Esophagus (tissue), 2 donors: ENCODE results near the gene AMPD3. TPM values are rescaled to one million over a fixed set of nuclear protein-coding genes. Genes with fewer than 3 reads are reported as not detected.

Experiments used
- H3K27ac ChIP-seq, 2 donors: one replicate each; pipeline ENCODE4 v1.5.1; 2013; ENCODE audit warnings: low read depth in 2 of 2, mild to moderate bottlenecking in 2 of 2, inconsistent platforms in 1 of 2, low read length in 1 of 2, moderate library complexity in 1 of 2
- H3K27me3 ChIP-seq, 2 donors: one replicate each; pipeline ENCODE4 v1.6.1; 2013; ENCODE audit warnings: low read length in 2 of 2, control low read depth in 1 of 2, mild to moderate bottlenecking in 1 of 2; ENCODE audit not compliant: insufficient read depth in 2 of 2, control insufficient read depth in 1 of 2
- H3K36me3 ChIP-seq, 2 donors: one replicate each; pipeline ENCODE4 v1.6.1; 2013; ENCODE audit warnings: low read length in 1 of 2; ENCODE audit not compliant: control insufficient read depth in 2 of 2, insufficient read depth in 2 of 2
- H3K4me1 ChIP-seq, 2 donors: one replicate each; pipeline ENCODE4 v1.6.1; 2013; ENCODE audit warnings: low read length in 1 of 2; ENCODE audit not compliant: control insufficient read depth in 2 of 2, insufficient read depth in 2 of 2
- H3K4me3 ChIP-seq, 2 donors: one replicate each; pipeline ENCODE4 v1.5.1; 2013; ENCODE audit warnings: low read length in 2 of 2, mild to moderate bottlenecking in 2 of 2, low read depth in 1 of 2, moderate library complexity in 1 of 2
- H3K9me3 ChIP-seq, 2 donors: one replicate each; pipeline ENCODE4 v1.6.1; 2013; ENCODE audit warnings: mild to moderate bottlenecking in 2 of 2, low read depth in 1 of 2, low read length in 1 of 2, moderate library complexity in 1 of 2; ENCODE audit not compliant: control insufficient read depth in 2 of 2, insufficient read depth in 1 of 2
- WGBS, 2 donors: extraction: QIAGEN DNeasy Blood & Tissue Kit; methylation state at CpG; one replicate each; pipeline ENCODE4 v1.1.7; 2013; 5-methylcytosine and 5-hydroxymethylcytosine counted together
- polyA plus RNA-seq, 2 donors: library from polyadenylated mRNA; stranded (reverse); fragments of 200-250 nt; gene quantifications; one replicate each; pipeline ENCODE4 v1.2.3, GENCODE V29; 2013
- donor health status: healthy with polysubstance abuse.
- donor health status: Bipolar disorder and iron deficiency.

Gene AMPD3
- polyA plus RNA-seq, 2 donors, result 4.3 to 11.9 TPM

GRCh38 chr11:10551290-10551592 lies 96.2 kb downstream of the AMPD3 start:
- Histone ChIP-seq H3K36me3 (no peaks in the 10 kb centered on the region), H3K4me3 (no peak overlapping the region), H3K27me3 (no peaks in the 10 kb centered on the region), H3K9me3 (peaks cover 0 to 3% of the 10 kb centered on the region in 2 donors), H3K27ac (no peak overlapping the region), H3K4me1 (no peaks in the 10 kb centered on the region)
- 75 to 80% methylated on average over 4 of the region's 4 CpGs for WGBS, 2 donors

- Histone ChIP-seq H3K9me3 (peaks cover 0 to 3% of the 10 kb centered on the region in 2 donors), H3K4me3 (no peak overlapping the region), H3K27ac (no peak overlapping the region), H3K4me1 (no peaks in the 10 kb centered on the region), H3K36me3 (no peaks in the 10 kb centered on the region), H3K27me3 (no peaks in the 10 kb centered on the region)
- 92 to 95% methylated on average over 3 of the region's 3 CpGs for WGBS, 2 donors
These were observed 96.8 kb downstream of the AMPD3 start for GRCh38 chr11:10551845-10552352.

GRCh38 chr11:10556590-10556989 lies 101.5 kb downstream of the AMPD3 start:
- WGBS, 2 donors, result 30 to 38% methylated on average over 1 of the region's 1 CpG
- no peak overlapping the region for H3K4me3 ChIP-seq
- no peaks in the 10 kb centered on the region for H3K4me1 ChIP-seq
- H3K36me3 ChIP-seq, result no peaks in the 10 kb centered on the region
- no peak overlapping the region for H3K27ac ChIP-seq
- no peaks in the 10 kb centered on the region for H3K27me3 ChIP-seq
- peaks cover 0 to 3% of the 10 kb centered on the region in 2 donors for H3K9me3 ChIP-seq

Other genes starting within 250 kb of the AMPD3 start
- gene SBF2, start 161.0 kb upstream of the AMPD3 start, polyA plus RNA-seq, result 10 to 100 TPM in 1 of 2 donors, 1 to 10 TPM in 1; 8.5 to 12.1 TPM
- 10 to 100 TPM; 33.9 to 52.1 TPM for gene ADM, start 150.2 kb upstream of the AMPD3 start, polyA plus RNA-seq
- 10 to 100 TPM; 19.6 to 32.6 TPM for gene RNF141, start 85.9 kb downstream of the AMPD3 start, polyA plus RNA-seq
- gene LYVE1, start 113.4 kb downstream of the AMPD3 start, polyA plus RNA-seq, result 1 to 10 TPM; 4.1 to 6.2 TPM
- 1 to 10 TPM; 5.7 to 8.6 TPM for gene IRAG1, start 238.5 kb downstream of the AMPD3 start, polyA plus RNA-seq